Activated CD4-positive, alpha-beta T cell treated with anti-CD3 and anti-CD28 coated beads for 36 hours (primary cell): ENCODE results near the gene SLC12A7. TPM values are rescaled to one million over a fixed set of nuclear protein-coding genes. Genes with fewer than 3 reads are reported as not detected.
"Not testable (repeated sequence)": the region's sequence is repeated elsewhere in the genome, so short reads cannot be mapped to it uniquely, and the experiment has no call there.

ENCODE experiments used
- ATAC-seq: fragments of 200-7000 bp; cut with Tn5 transposase; one replicate; pipeline ENCODE4 v1.10.0; 2021; ENCODE audit warnings: mild to moderate bottlenecking, moderate library complexity
- CTCF ChIA-PET: fragments of 350-600 bp; sonication (Branson Sonifier 250); formaldehyde crosslinking; loops from one replicate; lab custom pipeline; 2021; ENCODE audit warnings: antibody characterized with exemption; lab: Charles Lee
- POLR2A ChIA-PET: fragments of 350-600 bp; sonication (Branson Sonifier 250); formaldehyde crosslinking; loops from one replicate; lab custom pipeline; 2021; ENCODE audit warnings: antibody characterized with exemption, inconsistent platforms; lab: Charles Lee
- DNase-seq: peaks from one replicate; pipeline ENCODE4 v3.0.0-alpha.2; 2020
- H3K27ac Mint-ChIP-seq: one replicate; pipeline ENCODE4 v1.8.0; 2021; ENCODE audit warnings: mixed read lengths
- H3K27me3 Mint-ChIP-seq: one replicate; pipeline ENCODE4 v1.8.0; 2021; ENCODE audit warnings: mixed read lengths
- H3K36me3 Mint-ChIP-seq: one replicate; pipeline ENCODE4 v1.8.0; 2021; ENCODE audit warnings: low read depth, mixed read lengths
- H3K4me1 Mint-ChIP-seq: one replicate; pipeline ENCODE4 v1.8.0; 2021; ENCODE audit warnings: mixed read lengths
- H3K4me3 Mint-ChIP-seq: one replicate; pipeline ENCODE4 v1.8.0; 2021; ENCODE audit warnings: mild to moderate bottlenecking, moderate library complexity, mixed read lengths
- H3K9me3 Mint-ChIP-seq: one replicate; pipeline ENCODE4 v1.8.0; 2021; ENCODE audit warnings: low read depth, mixed read lengths
- intact Hi-C, 2 experiments: fragments of 100-400 bp; cut with DNase I in 1 of 2; cut with micrococcal nuclease in 1 of 2; formaldehyde crosslinking; loops; one replicate each; pipeline versions ENCODE4 v1.14.2 to v1.15.1; 2022 to 2024; cut with DNase I, micrococcal nuclease
- total RNA-seq, 2 experiments: library from RNA; stranded (reverse); gene quantifications; one replicate each; pipeline ENCODE4 v1.2.3, GENCODE V29; 2021

SLC12A7 gene
- total RNA-seq, 2 experiments from 2014 or later = 18.5 to 21.6 TPM

DNA sequence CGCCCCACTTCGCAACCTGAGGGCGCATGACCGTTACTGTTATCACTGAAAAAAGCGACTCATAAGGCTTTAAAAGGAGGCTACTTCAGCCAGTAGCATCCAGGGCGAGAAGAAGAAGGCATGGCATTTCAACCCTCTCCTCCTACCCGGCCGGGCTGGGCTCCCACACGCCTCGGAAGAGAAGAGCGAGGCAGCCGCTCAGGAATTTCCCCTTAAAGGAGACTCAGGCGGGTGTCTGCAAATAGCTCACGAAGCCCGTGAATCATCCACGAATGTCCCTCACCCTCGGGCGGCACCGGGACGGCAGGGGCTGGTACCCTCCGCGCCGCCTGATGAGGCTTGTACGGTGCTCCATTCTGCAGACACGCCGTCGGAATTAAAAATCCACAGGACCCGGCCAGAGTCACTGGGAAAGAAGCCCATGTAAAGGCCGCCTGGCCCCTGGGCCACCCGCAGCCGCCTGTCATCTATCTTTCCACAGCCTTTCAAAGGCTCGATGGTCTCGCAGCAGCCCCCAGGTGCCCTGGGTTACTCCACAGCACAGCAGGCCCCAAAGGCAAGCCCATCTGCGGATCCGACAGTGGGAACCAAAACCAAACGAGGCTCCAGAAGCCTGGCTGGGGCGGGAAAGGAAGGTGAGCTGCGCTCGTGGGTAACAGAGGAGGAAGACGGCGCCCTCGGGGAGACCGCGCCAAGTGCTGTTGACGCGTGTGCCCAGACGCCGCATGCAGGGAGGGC lies 11.8 kb downstream of the SLC12A7 start:
- ChIA-PET POLR2A (no interaction called here), CTCF (no interaction called here)
- ATAC-seq = no peak
- intact Hi-C loops = no loop called here
- H3K36me3 Mint-ChIP-seq = no peaks in the 10 kb centered on the region
- H3K27me3 Mint-ChIP-seq = no peaks in the 10 kb centered on the region
- H3K9me3 Mint-ChIP-seq = no peaks in the 10 kb centered on the region
- no peak overlapping the region for H3K4me3 Mint-ChIP-seq
- no peak for DNase-seq
- no peak overlapping the region for H3K27ac Mint-ChIP-seq
- peaks cover 43% of the 10 kb centered on the region for H3K4me1 Mint-ChIP-seq

DNA sequence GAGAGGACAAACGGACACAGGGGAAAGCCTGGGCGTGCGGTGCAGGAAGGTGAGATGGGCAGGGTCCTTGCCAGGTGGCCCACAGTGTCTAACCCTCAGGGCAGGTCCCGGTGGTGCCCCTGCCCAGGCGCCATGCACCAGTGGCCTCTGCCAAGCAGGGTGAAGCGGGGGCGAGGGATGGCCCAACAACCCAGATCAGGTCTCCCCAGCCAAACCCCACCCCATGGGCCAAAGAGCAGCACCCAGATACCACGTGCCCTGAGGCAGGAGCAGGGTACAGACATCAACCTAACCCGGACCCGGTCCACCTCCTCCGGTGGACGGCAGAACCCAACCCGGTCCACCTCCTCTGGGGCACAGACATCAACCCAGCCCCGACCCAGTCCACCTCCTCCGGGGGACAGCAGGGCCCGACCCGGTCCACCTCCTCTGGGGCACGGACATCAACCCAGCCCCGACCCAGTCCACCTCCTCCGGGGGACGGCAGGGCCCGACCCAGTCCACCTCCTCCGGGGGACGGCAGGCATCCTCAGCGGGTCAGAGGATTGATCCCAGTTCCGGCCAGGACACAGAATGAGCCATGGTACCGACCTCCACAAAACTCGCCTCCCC lies 12.8 kb downstream of the SLC12A7 start:
- H3K36me3 Mint-ChIP-seq = no peaks in the 10 kb centered on the region
- ChIA-PET POLR2A (no interaction called here), CTCF (no interaction called here)
- H3K4me3 Mint-ChIP-seq = no peak overlapping the region
- no peaks in the 10 kb centered on the region for H3K9me3 Mint-ChIP-seq
- H3K27me3 Mint-ChIP-seq = no peaks in the 10 kb centered on the region
- DNase-seq (no peak), ATAC-seq (no peak)
- intact Hi-C loops = no loop called here
- H3K4me1 Mint-ChIP-seq = peaks cover 33% of the 10 kb centered on the region
- no peak overlapping the region for H3K27ac Mint-ChIP-seq

DNA sequence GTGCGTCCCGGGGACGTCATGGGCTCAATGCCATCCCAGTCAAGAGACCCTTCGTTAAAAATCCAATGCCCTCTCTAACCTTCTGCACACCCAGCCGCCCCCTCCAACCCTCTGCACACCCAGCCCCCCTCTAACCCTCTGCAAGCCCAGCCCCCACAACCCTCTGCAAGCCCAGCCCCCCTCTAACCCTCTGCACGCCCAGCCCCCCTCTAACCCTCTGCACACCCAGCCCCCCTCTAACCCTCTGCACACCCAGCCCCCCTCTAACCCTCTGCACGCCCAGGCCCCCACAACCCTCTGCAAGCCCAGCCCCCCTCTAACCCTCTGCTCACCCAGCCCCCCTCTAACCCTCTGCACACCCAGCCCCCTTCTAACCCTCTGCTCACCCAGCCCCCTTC lies 13.9 kb downstream of the SLC12A7 start:
- H3K4me3 Mint-ChIP-seq, H3K9me3 Mint-ChIP-seq, H3K36me3 Mint-ChIP-seq, CTCF ChIA-PET, POLR2A ChIA-PET, DNase-seq, H3K27me3 Mint-ChIP-seq, intact Hi-C loops, ATAC-seq, H3K27ac Mint-ChIP-seq: not testable (repeated sequence)
- H3K4me1 Mint-ChIP-seq = peaks cover 23% of the 10 kb centered on the region

DNA sequence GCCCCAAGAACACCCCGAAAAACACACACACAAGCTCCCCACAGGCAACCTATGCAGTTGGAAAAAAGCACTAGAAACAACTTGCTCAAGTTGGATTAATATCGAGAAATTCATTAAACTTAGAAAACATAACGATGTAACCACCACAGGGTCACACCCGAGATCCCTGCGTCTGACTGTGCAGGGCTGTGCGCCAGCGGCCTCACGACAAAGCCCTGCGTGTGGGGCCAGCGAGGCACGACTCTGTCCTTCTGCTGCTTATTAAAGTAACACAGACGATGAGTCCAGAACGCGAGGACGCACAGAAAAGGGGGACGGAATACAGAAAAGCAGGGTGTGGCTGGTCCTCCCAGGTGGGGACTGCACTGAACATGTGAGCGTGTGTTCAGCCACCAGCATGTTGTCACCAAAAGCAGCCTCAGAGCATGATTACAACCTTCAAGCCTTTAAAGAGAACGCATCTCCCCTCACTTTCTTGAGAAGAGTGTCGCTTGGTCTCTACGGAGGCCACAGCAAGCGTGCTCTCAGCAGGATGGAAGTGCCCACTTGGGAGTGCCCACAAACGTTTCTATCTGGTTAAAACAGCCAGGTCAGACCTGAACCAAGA lies 14.4 kb downstream of the SLC12A7 start:
- ATAC-seq = no peak
- H3K27ac Mint-ChIP-seq = no peak overlapping the region
- no peak overlapping the region for H3K4me3 Mint-ChIP-seq

DNA sequence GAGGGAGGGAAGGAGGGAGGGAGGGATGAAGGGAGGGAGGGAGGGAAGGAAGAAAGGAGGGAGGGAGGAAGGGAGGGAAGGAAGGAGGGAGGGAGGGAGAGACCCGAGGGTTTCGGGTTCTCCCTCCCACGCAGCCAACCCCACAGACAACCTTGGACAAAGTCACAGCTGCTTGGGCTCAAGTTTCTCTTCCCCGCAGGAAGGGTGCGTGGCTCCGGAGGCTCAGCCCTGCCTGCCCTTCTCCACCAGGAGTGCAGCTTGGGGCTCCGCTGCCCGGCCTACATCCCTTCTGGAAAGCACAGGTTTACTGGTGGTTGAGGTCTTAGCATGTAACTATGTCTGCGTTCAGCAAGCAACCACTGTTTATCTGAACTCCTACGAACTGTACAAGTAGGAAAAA lies 15.0 kb downstream of the SLC12A7 start:
- Mint-ChIP-seq H3K27me3 (no peaks in the 10 kb centered on the region), H3K4me1 (peaks cover 17% of the 10 kb centered on the region), H3K36me3 (no peaks in the 10 kb centered on the region), H3K4me3 (no peak overlapping the region), H3K9me3 (no peaks in the 10 kb centered on the region), H3K27ac (no peak overlapping the region)
- ChIA-PET POLR2A (interaction anchor here (0.7 kb wide), 2 partner anchors 76 to 147 kb away, joined by 3 to 4 read pairs; no protein-coding TSS in a partner anchor), CTCF (no interaction called here)
- ATAC-seq = no peak
- intact Hi-C loops = no loop called here
- DNase-seq = no peak

More for the DNA sequence above, 14.4 kb downstream of the SLC12A7 start:
- no peaks in the 10 kb centered on the region for H3K36me3 Mint-ChIP-seq
- DNase-seq = no peak
- POLR2A ChIA-PET = no interaction called here
- CTCF ChIA-PET = no interaction called here
- H3K4me1 Mint-ChIP-seq = peaks cover 23% of the 10 kb centered on the region
- intact Hi-C loops = no loop called here
- no peaks in the 10 kb centered on the region for H3K9me3 Mint-ChIP-seq
- no peaks in the 10 kb centered on the region for H3K27me3 Mint-ChIP-seq

DNA sequence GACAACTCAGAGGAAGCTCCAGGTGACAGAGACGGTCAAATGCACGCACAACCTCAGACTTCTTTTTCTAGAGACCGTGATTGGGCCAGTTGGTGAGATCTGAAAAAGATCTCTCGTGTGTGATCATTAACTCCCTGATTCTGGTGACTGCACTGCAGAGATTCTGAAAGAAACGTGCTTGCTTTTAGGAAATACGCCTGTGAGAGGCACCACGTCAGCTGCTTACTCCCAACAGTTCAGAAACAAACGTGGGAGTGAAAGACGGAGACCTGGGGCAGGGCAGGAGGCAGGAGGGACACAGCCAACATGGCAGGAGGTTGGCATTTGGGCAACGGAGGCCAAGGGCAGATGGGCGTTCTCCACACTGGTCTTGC lies 15.9 kb downstream of the SLC12A7 start:
- ChIA-PET CTCF (no interaction called here), POLR2A (no interaction called here)

DNA sequence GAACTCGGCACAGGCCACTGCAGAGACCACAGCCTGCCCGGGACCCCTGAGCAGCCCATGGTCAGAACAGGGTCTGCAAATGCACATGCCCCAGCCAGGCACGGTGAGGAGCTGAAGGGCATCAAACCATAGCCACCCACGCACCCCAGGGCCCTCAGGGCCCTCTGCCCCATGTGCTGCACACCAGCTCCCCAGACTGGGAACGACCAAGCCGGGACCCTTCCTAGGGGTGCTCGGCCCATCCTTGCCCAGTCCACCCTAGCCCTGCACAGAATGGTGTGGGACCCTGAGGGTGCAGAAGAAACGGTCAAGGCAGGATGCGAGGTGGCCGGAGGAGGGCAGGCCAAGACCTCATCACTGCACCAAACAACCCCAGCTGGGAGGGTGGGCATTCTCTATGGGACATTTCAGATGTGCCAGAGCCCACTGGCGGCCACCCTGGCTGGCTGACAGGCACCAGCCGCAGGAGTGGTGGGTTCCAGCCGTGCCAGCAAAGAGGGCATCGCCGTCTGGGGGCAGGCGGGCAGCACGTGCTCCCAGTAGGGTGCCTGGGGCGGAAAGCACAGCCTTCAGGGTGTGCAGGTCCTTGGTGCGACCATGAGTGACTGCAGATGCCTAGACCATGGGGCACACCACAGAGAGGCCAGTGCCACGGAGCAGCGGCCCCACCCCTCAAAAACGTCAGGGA lies 16.4 kb downstream of the SLC12A7 start:
- Mint-ChIP-seq H3K4me3 (no peak overlapping the region), H3K36me3 (no peaks in the 10 kb centered on the region), H3K27ac (peak overlapping the region; percentile 37), H3K27me3 (no peaks in the 10 kb centered on the region), H3K4me1 (peaks cover 13% of the 10 kb centered on the region), H3K9me3 (no peaks in the 10 kb centered on the region)
- CTCF ChIA-PET = no interaction called here
- ATAC-seq (no peak), DNase-seq (no peak)
- POLR2A ChIA-PET = no interaction called here
- intact Hi-C loops = no loop called here

More for the DNA sequence above, 15.9 kb downstream of the SLC12A7 start:
- Mint-ChIP-seq H3K27ac (peak overlapping the region; percentile 37), H3K36me3 (no peaks in the 10 kb centered on the region), H3K27me3 (no peaks in the 10 kb centered on the region), H3K9me3 (no peaks in the 10 kb centered on the region), H3K4me1 (peaks cover 15% of the 10 kb centered on the region), H3K4me3 (no peak overlapping the region)
- no peak for DNase-seq
- intact Hi-C loops = no loop called here
- no peak for ATAC-seq

DNA sequence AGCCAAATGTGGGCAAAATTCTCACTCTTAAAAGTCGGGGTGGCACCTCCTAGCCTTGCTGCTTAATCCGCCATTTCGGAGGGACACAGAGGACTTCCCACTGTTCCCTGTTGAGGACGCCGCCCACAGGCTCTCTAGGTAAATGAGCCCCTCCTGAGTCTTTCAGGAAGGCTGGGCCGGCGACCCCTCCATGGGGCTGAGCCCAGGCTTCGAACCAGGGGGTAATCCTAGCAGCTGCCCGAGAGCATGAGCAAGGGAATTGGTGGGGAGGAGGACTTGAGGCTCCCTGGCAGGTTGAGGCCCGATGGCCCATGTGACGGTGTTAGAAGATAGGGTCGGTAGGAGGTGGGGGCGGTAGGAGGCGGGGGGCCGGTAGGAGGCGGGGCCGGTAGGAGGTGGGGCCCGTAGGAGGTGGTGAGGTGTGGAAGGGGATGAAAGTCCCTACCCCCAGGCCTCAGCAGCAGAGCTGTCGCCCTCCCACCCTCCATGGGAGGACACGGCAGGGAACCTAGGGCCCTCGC lies 17.1 kb downstream of the SLC12A7 start:
- H3K9me3 Mint-ChIP-seq = no peaks in the 10 kb centered on the region
- no peak for DNase-seq

DNA sequence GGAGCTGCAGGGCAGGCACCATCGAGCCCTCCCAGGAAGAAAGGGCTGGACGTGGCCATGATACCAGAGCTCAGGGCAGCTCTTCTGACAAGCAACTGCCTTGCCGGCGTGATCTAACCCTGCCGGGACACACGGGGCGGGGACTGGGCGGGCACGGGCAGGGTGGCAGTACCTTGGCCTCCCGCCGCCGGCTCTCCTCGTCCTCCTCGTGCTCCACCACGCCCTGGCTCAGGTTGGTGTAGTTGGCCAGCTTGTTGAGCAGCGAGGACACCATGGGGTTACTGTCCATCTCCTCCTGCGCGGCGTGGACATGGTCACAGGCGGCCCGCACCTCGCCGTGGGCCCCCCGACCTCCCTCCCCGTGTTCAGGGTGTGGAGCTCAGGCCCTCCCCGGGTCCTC lies 18.5 kb downstream of the SLC12A7 start:
- intact Hi-C loops = no loop called here
- peaks cover 6% of the 10 kb centered on the region for H3K4me1 Mint-ChIP-seq
- no peaks in the 10 kb centered on the region for H3K36me3 Mint-ChIP-seq
- H3K27me3 Mint-ChIP-seq = no peaks in the 10 kb centered on the region
- DNase-seq (no peak), ATAC-seq (no peak)
- H3K4me3 Mint-ChIP-seq = no peak overlapping the region
- ChIA-PET POLR2A (no interaction called here), CTCF (no interaction called here)
- H3K27ac Mint-ChIP-seq = no peak overlapping the region
- H3K9me3 Mint-ChIP-seq = no peaks in the 10 kb centered on the region

More for the DNA sequence above, 17.1 kb downstream of the SLC12A7 start:
- Mint-ChIP-seq H3K27ac (no peak overlapping the region), H3K4me1 (peaks cover 12% of the 10 kb centered on the region), H3K36me3 (no peaks in the 10 kb centered on the region), H3K27me3 (no peaks in the 10 kb centered on the region), H3K4me3 (no peak overlapping the region)
- ChIA-PET POLR2A (no interaction called here), CTCF (no interaction called here)
- ATAC-seq = no peak
- intact Hi-C loops = no loop called here

DNA sequence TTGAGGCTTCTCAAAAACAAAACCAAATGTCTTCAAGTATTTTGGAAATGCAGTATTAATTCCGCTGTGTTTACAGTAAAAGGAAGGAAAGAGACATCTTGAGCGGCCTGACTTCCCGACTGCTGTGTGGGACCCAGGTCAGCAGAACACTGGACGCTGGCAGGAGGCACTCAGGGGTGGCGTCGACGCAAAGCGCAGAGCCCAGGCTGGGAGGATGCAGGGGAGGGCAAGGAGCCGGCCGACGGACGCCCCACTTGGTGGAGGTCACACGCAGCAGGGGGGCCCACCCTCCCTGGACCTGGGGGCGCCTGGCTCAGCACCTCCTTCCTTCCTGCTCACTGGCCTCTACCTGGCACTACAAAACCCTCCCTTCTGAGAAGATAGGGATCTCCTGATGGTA lies 19.7 kb downstream of the SLC12A7 start:
- intact Hi-C loops = no loop called here
- ATAC-seq (no peak), DNase-seq (no peak)
- Mint-ChIP-seq H3K36me3 (no peaks in the 10 kb centered on the region), H3K27ac (no peak overlapping the region), H3K27me3 (no peaks in the 10 kb centered on the region), H3K4me3 (no peak overlapping the region), H3K4me1 (peaks cover 2% of the 10 kb centered on the region), H3K9me3 (no peaks in the 10 kb centered on the region)
- ChIA-PET POLR2A (no interaction called here), CTCF (interaction anchor here (0.6 kb wide), 1 partner anchor 724 kb away, joined by 3 read pairs; no protein-coding TSS in a partner anchor)

DNA sequence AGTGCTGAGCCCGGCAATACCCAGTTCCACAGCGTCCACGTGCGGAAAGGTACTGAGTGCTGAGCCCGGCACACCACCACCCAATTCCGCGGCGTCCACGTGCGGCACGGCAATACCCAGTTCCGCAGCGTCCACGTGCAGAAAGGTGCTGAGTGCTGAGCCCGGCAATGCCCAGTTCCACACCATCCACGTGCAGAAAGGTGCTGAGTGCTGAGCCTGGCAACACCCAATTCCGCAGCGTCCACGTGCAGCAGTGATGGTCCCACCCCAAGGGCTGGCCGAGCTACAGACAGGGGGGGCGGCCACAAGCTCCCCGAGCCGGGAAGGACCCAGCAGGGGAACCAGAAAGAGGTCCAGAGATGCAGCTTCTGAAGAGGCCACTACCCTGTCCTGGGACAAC lies 20.2 kb downstream of the SLC12A7 start:
- Mint-ChIP-seq H3K27ac (no peak overlapping the region), H3K4me3 (no peak overlapping the region), H3K9me3 (no peaks in the 10 kb centered on the region), H3K27me3 (no peaks in the 10 kb centered on the region), H3K4me1 (no peaks in the 10 kb centered on the region), H3K36me3 (peaks cover 1% of the 10 kb centered on the region)
- ATAC-seq (no peak), DNase-seq (no peak)
- ChIA-PET CTCF (interaction anchor here (0.6 kb wide), 1 partner anchor 723 kb away, joined by 3 read pairs; no protein-coding TSS in a partner anchor), POLR2A (no interaction called here)
- intact Hi-C loops = no loop called here
